ENCODE results near the gene AKR7A2.

- TF ChIP-seq CTCF (IDR thresholded peaks at IDR 0.05) (no peak), POLR2A (IDR thresholded peaks at IDR 0.05) (no peak)
Measured at GRCh38 chr1:19306941-19307340, 5.0 kb downstream of the AKR7A2 start.
